CMK (cell line): ENCODE data around the gene CYP26B1.

Experiments
- DNase-seq: peaks from one replicate; pipeline ENCODE4 v3.0.0-alpha.2; 2010; ENCODE audit warnings: low read depth

CYP26B1 gene

DNA sequence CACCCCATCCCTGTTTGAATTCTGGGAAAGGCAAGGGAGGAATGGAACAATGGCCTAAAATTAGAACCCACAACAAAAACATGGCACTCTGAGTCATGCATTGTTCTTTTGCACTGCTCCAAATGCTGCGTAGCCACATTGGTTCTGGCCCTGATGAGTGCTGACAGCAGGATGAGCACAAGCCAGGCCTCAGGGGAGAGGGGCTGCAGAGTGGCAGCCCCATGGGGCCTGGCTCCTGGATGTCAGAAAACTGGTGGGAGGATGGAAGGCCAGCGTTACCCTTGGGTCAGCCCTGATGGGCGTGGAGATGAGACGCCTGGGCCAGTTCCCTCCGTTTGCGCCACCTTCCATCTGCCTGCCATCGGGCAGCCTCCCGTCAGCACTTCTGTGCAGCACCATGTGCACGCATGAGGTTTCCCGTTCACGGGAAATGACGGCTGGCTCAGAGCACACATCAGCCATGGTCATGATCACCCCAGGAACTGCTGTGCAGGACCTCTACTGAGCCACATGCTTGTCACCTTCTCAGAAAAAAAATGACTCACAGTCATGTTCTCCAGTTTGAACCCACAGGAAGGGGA is 65.6 kb downstream of the CYP26B1 start:
- no peak for DNase-seq

DNA sequence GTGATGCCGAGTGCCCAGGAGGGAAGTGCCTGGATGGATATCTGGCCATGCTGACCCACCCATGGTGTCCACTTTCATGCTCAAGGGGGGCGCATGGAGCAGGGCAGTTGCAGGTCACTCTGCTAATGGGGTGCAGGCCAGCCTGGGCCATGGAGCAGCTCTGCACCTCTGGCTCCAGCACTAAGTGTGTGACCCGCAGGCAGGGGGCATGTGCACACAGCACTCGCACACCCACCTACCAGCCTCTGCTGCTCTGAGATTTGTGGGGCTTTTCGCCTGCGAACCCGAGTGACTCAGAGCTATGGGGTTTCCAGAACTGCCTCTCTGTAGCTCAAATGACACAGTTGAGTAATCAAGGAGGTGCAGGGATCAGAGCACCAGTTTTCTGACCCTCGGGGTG is 66.2 kb downstream of the CYP26B1 start:
- DNase-seq: no peak

DNA sequence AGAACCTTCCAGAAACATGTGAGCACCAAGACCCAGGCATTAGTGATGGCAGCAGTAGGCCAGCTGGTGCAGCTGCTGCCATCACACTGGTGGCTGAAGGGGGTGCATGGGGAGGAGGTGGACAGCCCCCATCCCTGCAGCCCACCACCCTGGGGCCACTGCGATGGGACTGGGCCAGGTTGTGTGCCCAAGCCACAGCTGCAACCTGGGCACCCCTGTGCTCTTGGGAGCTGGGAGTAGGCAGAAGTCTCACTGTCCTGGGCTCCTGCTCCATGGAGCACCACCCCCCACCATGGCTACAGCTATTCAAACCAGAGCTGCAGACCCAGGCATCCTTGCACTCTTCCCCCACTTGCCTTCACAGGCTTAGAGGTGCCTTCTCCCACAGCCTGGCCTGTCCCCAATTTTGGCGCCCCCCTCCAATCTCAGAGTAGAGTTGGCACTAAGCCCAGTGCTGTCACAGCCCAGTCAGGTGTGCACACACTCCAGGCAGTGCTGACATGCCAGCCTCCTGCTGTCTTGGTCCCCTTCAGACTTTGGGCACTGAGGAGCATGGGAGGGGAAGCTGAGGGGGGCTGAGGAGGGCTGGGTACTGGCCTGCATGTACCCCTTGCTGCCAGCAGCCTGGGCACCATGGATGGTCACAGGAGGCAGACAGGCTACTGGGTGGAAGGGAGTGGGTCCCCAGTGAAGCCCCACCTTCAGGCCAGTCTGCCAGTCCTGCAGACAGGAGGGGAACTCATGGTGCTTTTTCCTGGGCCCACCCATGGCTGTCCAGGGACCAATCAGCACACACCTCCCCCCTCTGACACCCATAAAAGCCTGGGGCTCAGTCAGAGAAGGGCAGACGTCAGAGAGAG is 67.1 kb downstream of the CYP26B1 start:
- DNase-seq: no peak
